ENCODE measurements around the gene SLC12A9. TPM values are rescaled to one million over a fixed set of nuclear protein-coding genes. Genes with fewer than 3 reads are reported as not detected.

The SLC12A9 gene
- total RNA-seq, 3 donors from 2014 or later, result 13.3 to 18.0 (median 16.7) TPM

DNA sequence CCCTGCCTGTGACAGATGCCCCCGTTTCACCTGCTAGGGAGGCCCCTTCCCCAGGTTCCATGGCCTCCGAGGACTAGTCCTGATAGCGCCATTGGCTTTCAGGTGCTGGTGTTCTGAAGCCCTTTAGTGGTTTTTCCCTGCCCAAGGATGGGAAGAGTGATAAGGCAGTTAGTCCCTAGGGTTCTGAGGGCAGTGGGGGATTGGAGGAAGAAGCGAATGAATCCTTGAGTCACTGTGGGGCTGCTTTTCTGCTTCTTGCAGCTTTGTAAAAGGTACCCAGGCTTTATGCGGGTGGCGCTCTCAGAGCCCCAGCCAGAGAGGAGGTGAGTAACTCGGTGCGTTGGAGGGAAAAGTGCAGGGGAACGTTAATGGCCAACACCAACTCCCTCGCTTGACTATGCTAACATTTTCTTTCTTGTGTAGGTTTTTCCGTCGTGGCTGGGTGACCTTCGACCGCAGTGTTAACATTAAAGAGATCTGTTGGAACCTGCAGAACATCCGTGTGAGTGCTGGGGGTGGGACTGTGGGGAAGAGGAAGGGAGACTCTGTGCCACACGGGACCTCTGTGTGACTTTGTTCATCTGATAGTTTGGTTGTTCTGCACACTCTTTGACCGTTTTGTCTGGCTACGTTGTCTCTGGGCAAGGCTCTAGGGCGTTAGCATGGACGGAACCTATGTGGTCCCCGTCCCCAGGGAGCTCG is 33.1 kb downstream of the SLC12A9 start:
- H3K27ac ChIP-seq, result peak overlapping the region in 1 of 2 donors; percentile 3
- H3K36me3 ChIP-seq, result peaks cover 25% of the 10 kb centered on the region
- TF ChIP-seq POLR2A (IDR thresholded peaks at IDR 0.05) (no peak), POLR2AphosphoS5 (IDR thresholded peaks at IDR 0.05) (no peak)
- TF ChIP-seq, protein P1, sequence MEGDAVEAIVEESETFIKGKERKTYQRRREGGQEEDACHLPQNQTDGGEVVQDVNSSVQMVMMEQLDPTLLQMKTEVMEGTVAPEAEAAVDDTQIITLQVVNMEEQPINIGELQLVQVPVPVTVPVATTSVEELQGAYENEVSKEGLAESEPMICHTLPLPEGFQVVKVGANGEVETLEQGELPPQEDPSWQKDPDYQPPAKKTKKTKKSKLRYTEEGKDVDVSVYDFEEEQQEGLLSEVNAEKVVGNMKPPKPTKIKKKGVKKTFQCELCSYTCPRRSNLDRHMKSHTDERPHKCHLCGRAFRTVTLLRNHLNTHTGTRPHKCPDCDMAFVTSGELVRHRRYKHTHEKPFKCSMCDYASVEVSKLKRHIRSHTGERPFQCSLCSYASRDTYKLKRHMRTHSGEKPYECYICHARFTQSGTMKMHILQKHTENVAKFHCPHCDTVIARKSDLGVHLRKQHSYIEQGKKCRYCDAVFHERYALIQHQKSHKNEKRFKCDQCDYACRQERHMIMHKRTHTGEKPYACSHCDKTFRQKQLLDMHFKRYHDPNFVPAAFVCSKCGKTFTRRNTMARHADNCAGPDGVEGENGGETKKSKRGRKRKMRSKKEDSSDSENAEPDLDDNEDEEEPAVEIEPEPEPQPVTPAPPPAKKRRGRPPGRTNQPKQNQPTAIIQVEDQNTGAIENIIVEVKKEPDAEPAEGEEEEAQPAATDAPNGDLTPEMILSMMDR (IDR thresholded peaks at IDR 0.05), result no peak
- DNase-seq (ENCODE audit: low spot score in 2 of 2), result no peak
- H3K9me3 ChIP-seq, result no peaks in the 10 kb centered on the region
- H3K4me3 ChIP-seq, result no peak overlapping the region
- H3K4me1 ChIP-seq, result peaks cover 0 to 4% of the 10 kb centered on the region in 2 donors
- H3K27me3 ChIP-seq, result no peaks in the 10 kb centered on the region
- intact Hi-C loops (cut with DNase I; ENCODE audit: low total_unique reads), result no loop called here

- Histone ChIP-seq H3K4me1 (peaks cover 0 to 10% of the 10 kb centered on the region in 2 donors), H3K27ac (no peak overlapping the region), H3K9me3 (no peaks in the 10 kb centered on the region), H3K27me3 (no peaks in the 10 kb centered on the region), H3K4me3 (no peak overlapping the region), H3K36me3 (peaks cover 24% of the 10 kb centered on the region)
- no peak for DNase-seq (ENCODE audit: low spot score in 2 of 2)
- TF ChIP-seq POLR2A (IDR thresholded peaks at IDR 0.05) (no peak), POLR2AphosphoS5 (IDR thresholded peaks at IDR 0.05) (no peak)
- TF ChIP-seq, protein P1 (IDR thresholded peaks at IDR 0.05), result no peak
- intact Hi-C loops (cut with DNase I; ENCODE audit: low total_unique reads), result no loop called here
Measured at GRCh38 chr7:100886142-100886935, 33.8 kb downstream of the SLC12A9 start.

- no peaks in the 10 kb centered on the region for H3K9me3 ChIP-seq
- H3K4me1 ChIP-seq, result peaks cover 0 to 10% of the 10 kb centered on the region in 2 donors
- peaks cover 21% of the 10 kb centered on the region for H3K36me3 ChIP-seq
- no peak overlapping the region for H3K4me3 ChIP-seq
- TF ChIP-seq POLR2A (IDR thresholded peaks at IDR 0.05) (no peak), POLR2AphosphoS5 (IDR thresholded peaks at IDR 0.05) (no peak)
- TF ChIP-seq, protein P1 (IDR thresholded peaks at IDR 0.05), result no peak
- intact Hi-C loops (cut with DNase I; ENCODE audit: low total_unique reads), result no loop called here
- no peak for DNase-seq (ENCODE audit: low spot score in 2 of 2)
- H3K27me3 ChIP-seq, result no peaks in the 10 kb centered on the region
- peak overlapping the region; percentile 7 to 55 for H3K27ac ChIP-seq
Measured at GRCh38 chr7:100886936-100887515, 34.5 kb downstream of the SLC12A9 start.

- no peak for DNase-seq (ENCODE audit: low spot score in 2 of 2)
- H3K9me3 ChIP-seq, result no peaks in the 10 kb centered on the region
- H3K4me1 ChIP-seq, result peaks cover 0 to 10% of the 10 kb centered on the region in 2 donors
- peaks cover 21% of the 10 kb centered on the region for H3K36me3 ChIP-seq
- no peaks in the 10 kb centered on the region for H3K27me3 ChIP-seq
- TF ChIP-seq POLR2AphosphoS5 (IDR thresholded peaks at IDR 0.05) (no peak), POLR2A (IDR thresholded peaks at IDR 0.05) (no peak)
- TF ChIP-seq, protein P1 (IDR thresholded peaks at IDR 0.05), result no peak
- peak overlapping the region; percentile 7 to 55 for H3K27ac ChIP-seq
- H3K4me3 ChIP-seq, result no peak overlapping the region
- intact Hi-C loops (cut with DNase I; ENCODE audit: low total_unique reads), result no loop called here
Measured at GRCh38 chr7:100887516-100888290, 35.2 kb downstream of the SLC12A9 start.
